ENCODE data around the gene CPNE5. TPM values are rescaled to one million over a fixed set of nuclear protein-coding genes. Genes with fewer than 3 reads are reported as not detected.

Gene CPNE5
- total RNA-seq, 3 donors from 2014 or later = 0.26 to 0.52 (median 0.28) TPM

DNA sequence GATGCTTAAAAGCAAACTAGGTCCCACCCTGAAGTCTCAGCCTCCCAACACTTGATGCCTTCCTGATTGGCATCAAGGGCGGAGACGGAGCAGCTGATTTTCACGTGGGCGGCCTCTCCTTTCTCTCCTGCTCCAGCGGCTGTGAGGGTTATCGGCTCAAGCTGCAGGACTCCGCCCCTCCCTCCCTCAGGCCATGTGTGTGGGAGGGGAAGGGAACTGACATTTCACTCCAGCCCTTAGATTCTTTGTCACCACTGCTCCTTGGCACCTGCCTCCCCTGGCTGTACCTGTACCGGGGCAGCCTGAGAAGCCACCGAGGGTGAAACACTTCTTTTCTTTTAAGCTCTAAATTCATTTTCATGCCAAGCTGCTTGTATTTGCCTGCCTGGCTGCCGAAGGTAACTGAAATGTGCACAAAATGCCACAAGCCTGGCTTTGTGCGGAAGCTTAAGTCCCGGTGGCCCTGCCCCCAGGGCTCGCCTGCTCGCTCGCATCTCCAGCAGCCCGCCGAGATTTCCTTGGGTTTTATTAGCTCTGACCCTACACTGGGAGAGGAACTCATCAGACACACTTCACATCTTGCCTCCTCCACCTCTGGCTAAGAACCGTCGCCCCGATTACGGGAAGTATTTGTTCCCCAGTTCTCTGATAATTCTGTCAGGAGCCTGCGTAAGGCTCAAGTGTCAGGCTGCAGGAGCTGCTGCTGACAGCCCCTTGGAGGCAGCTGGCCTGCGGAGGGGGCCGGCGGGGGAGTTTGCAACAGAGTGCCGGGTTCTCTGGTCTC, 9.6 kb upstream of the CPNE5 start:
- H3K4me1 Mint-ChIP-seq (ENCODE audit: low read depth) = peaks cover 2% of the 10 kb centered on the region
- H3K36me3 Mint-ChIP-seq (ENCODE audit: insufficient read depth) = peaks cover 38% of the 10 kb centered on the region
- H3K4me3 Mint-ChIP-seq = no peak overlapping the region
- no peak for ATAC-seq
- H3K27me3 Mint-ChIP-seq (ENCODE audit: low read depth) = peaks cover 1% of the 10 kb centered on the region
- H3K9me3 Mint-ChIP-seq = peaks cover 10% of the 10 kb centered on the region
- no peak for DNase-seq

DNA sequence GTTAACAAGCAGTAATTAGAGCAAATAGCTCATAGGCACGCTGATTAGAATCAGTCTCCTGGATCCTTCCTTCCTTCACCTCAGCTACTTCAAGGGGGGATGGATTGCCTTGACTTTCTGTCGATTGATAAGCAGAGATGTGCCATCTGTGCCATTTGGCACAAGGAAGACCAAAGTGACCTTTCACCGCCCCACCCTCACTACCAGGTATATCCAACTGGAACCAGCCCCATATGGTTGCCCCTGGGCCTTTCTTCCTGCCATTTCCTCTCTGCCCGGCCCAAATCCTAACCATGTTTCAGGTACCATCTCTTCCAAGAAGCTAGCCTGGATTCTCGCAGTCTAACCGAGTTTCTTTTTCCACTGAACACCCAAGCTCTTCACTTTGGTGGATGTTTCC, 8.7 kb upstream of the CPNE5 start:
- DNase-seq (no peak), ATAC-seq (no peak)
- Mint-ChIP-seq H3K27me3 (ENCODE audit: low read depth) (peaks cover 3% of the 10 kb centered on the region), H3K4me1 (ENCODE audit: low read depth) (peaks cover 2% of the 10 kb centered on the region), H3K9me3 (peaks cover 10% of the 10 kb centered on the region), H3K36me3 (ENCODE audit: insufficient read depth) (peaks cover 30% of the 10 kb centered on the region), H3K4me3 (no peak overlapping the region)

GRCh38 chr6:36847152-36847551, 7.9 kb upstream of the CPNE5 start:
- ATAC-seq (no peak), DNase-seq (no peak)
- Mint-ChIP-seq H3K9me3 (peaks cover 10% of the 10 kb centered on the region), H3K4me3 (no peak overlapping the region), H3K4me1 (ENCODE audit: low read depth) (peaks cover 2% of the 10 kb centered on the region), H3K27me3 (ENCODE audit: low read depth) (peaks cover 3% of the 10 kb centered on the region), H3K36me3 (ENCODE audit: insufficient read depth) (peaks cover 24% of the 10 kb centered on the region)

GRCh38 chr6:36845233-36845632, 6.0 kb upstream of the CPNE5 start:
- Mint-ChIP-seq H3K4me3 (no peak overlapping the region), H3K27me3 (ENCODE audit: low read depth) (peaks cover 10% of the 10 kb centered on the region), H3K9me3 (peaks cover 3% of the 10 kb centered on the region), H3K4me1 (ENCODE audit: low read depth) (peaks cover 7% of the 10 kb centered on the region), H3K36me3 (ENCODE audit: insufficient read depth) (peaks cover 8% of the 10 kb centered on the region)
- DNase-seq (no peak), ATAC-seq (no peak)

DNA sequence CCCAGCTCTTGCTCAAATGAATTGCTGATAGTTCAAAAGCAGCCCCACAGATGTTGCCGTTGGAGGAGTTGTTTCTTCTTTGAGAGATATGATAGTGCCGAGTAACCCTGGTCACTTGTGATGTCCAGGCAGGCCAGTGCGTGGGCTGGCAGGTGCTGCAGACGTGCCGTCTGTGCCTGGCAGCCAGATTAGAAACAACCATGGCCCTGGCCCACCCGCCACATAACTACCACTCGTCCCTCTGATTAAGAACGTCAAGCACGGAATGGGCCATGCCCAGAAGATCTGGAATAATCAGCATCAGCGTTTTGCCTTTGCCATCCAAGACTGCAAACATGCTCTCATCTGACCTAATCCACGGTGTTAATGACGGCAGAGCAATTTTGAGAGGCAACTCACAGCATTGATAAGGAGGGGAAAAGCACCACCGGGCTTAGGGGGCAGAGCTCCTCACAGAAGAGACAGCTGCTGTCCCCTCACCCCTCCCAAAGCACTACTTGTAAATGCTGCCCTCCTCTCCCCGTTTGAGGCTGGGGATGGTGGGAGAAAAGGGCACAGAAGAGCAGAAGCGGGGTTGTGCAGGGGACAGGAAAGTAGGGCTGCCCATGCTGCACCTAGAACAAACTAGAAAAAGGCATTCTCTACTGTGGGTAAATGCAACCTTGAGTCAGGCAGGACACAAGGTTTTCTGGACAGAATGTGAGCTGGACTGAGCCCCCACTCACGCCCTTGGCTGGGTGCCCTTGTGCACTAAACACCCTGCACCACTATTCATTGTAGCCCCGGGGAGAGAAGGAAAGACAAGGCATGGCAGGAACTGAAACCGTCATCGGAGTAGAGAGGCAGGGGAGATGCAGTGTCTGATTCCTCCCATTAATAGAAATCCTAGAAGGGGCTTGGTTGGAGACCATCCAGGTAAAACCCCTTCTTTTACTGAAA, 5.3 kb upstream of the CPNE5 start:
- no peak for DNase-seq
- peaks cover 7% of the 10 kb centered on the region for H3K4me1 Mint-ChIP-seq (ENCODE audit: low read depth)
- ATAC-seq = no peak
- peaks cover 12% of the 10 kb centered on the region for H3K27me3 Mint-ChIP-seq (ENCODE audit: low read depth)
- H3K4me3 Mint-ChIP-seq = no peak overlapping the region
- peaks cover 6% of the 10 kb centered on the region for H3K36me3 Mint-ChIP-seq (ENCODE audit: insufficient read depth)
- no peaks in the 10 kb centered on the region for H3K9me3 Mint-ChIP-seq

DNA sequence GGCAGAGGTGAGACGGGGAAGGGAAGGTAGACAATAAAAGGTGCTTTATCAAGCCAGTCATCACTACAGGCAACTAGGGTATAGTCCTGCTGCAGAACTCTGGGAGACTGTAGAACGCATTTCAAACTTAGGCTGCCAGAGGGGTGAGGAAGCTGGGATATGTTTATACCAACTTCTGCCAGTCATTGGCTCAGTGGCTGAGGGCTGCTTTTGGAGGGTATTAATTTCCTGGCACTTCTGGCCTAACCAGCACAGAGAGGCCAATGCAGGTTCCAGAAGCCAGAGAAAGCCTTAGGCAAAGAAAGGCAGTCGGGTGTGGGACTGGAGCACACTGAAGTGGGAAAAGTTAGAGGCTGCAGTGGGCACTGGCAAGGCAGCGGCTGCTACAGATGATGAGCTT, 3.9 kb upstream of the CPNE5 start:
- no peak for DNase-seq
- H3K9me3 Mint-ChIP-seq = no peaks in the 10 kb centered on the region
- H3K27me3 Mint-ChIP-seq (ENCODE audit: low read depth) = peaks cover 19% of the 10 kb centered on the region
- no peaks in the 10 kb centered on the region for H3K36me3 Mint-ChIP-seq (ENCODE audit: insufficient read depth)
- H3K4me1 Mint-ChIP-seq (ENCODE audit: low read depth) = peaks cover 8% of the 10 kb centered on the region
- no peak overlapping the region for H3K4me3 Mint-ChIP-seq
- no peak for ATAC-seq

GRCh38 chr6:36841756-36842155, 2.5 kb upstream of the CPNE5 start:
- no peaks in the 10 kb centered on the region for H3K36me3 Mint-ChIP-seq (ENCODE audit: insufficient read depth)
- DNase-seq = no peak
- no peaks in the 10 kb centered on the region for H3K9me3 Mint-ChIP-seq
- ATAC-seq = no peak
- H3K27me3 Mint-ChIP-seq (ENCODE audit: low read depth) = peaks cover 29% of the 10 kb centered on the region
- no peak overlapping the region for H3K4me3 Mint-ChIP-seq
- H3K4me1 Mint-ChIP-seq (ENCODE audit: low read depth) = peaks cover 8% of the 10 kb centered on the region

DNA sequence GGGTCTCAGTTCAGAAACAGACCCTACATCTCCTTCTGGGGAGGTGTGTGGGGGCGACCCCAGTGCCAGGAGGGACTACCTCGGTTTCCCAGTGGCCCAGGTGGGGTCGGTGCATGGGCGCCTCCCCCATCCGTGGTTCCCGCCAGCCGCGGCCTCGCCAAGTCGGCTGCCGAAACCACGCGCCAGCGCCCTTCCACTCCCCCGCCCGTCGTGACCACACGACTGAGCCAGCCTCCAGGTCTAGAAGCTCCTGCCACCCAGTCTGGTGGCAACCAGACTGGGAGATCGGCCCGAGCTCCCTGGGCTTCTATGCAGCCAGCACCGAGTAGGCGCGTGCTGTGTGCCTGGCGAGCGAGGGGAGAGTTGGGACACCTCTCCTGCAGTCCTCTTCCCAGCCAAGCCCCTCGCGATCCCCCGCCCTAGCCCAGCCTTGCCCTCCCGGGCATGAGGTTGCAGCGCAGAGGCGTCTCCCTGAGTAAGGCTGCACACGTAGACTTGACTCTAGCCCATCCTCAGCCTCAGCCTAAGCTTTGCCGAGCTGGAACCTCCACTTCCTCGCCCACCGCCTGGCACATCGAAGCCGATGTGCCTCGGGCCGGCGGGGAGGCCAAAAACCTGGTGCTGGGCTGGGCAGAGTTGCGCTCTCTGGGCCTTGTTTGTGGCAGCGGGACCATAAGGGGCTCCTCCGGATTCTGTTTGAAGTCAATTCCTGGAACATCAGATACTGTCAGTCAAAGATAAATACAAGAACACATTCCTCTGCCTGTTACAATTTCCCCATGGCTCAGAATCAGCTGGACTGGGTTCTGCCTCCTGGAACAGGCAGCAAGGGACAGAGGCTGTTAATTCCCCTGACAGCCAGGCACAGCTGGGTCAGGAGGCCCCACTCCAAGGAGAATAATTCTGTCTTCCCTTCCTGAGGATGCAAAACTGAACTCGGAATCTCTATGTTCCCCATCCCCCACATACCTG, 1.5 kb upstream of the CPNE5 start:
- DNase-seq = peak; percentile 15
- Mint-ChIP-seq H3K9me3 (no peaks in the 10 kb centered on the region), H3K4me3 (peak overlapping the region; percentile 76), H3K27me3 (ENCODE audit: low read depth) (peaks cover 29% of the 10 kb centered on the region), H3K4me1 (ENCODE audit: low read depth) (peaks cover 8% of the 10 kb centered on the region), H3K36me3 (ENCODE audit: insufficient read depth) (no peaks in the 10 kb centered on the region)
- ATAC-seq = peak; percentile 43 to 47

DNA sequence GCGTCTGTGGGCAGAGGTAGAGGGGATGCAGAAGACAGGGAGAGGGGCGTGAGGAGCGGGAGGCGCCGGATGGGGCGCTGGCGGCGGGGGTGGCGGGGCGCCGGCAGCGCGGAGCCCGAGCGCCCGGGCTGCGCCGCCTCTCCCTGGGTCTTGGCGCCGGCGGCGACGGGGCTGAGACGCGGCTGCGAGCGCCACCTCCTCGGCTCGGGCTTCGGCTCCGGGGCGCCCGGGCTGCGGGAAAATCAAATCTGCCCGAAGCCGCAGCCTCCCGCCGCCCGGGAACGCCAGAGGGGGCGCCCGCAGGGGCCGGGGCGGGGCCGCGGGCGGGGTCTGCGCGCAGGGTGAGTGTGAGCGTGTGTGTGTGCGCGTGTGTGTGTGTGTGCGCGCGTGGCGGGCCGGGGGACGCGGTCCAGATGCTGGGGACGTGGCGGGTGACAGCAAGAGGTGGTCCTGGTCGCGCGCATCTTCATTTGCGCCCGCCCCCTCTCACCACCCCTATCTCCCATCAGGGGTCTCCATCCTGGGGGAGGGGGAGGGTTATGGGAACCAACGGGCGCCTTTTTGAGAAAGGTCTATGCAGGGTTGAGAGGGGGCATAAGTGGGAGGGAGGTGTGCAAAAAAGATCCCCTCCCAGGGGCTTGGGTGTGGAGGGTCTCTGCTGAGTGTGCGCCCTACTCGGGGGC, 646 bp upstream of the CPNE5 start:
- H3K4me3 Mint-ChIP-seq = peak overlapping the region; percentile 76
- H3K4me1 Mint-ChIP-seq (ENCODE audit: low read depth) = peaks cover 8% of the 10 kb centered on the region
- ATAC-seq = peak; percentile 73 to 75
- H3K27me3 Mint-ChIP-seq (ENCODE audit: low read depth) = peaks cover 29% of the 10 kb centered on the region
- H3K36me3 Mint-ChIP-seq (ENCODE audit: insufficient read depth) = no peaks in the 10 kb centered on the region
- no peaks in the 10 kb centered on the region for H3K9me3 Mint-ChIP-seq
- peak; percentile 39 for DNase-seq

DNA sequence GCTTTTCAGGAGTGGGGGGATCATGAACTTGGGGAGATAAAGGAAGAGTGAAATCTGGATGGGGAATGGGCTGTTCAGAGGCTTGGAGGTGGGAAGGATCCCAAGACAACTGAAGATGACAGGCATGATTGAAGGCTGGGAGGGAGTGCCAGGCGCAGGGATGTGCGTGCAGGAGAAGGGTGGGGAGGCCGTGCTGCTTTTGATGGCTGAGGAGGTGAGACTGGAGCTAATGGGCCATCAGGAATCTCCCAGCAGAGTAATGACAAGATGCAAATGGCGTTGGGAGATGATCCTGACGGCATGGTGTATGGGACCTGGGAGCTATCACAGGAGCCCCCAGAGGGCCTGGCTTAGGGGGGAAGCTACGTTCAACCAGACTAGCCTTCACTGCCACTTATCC, 1.6 kb downstream of the CPNE5 start:
- DNase-seq (no peak), ATAC-seq (no peak)
- Mint-ChIP-seq H3K9me3 (no peaks in the 10 kb centered on the region), H3K4me1 (ENCODE audit: low read depth) (peaks cover 8% of the 10 kb centered on the region), H3K27me3 (ENCODE audit: low read depth) (peaks cover 27% of the 10 kb centered on the region), H3K4me3 (no peak overlapping the region), H3K36me3 (ENCODE audit: insufficient read depth) (no peaks in the 10 kb centered on the region)

GRCh38 chr6:36837022-36837339, 2.3 kb downstream of the CPNE5 start:
- Mint-ChIP-seq H3K4me1 (ENCODE audit: low read depth) (peaks cover 8% of the 10 kb centered on the region), H3K4me3 (no peak overlapping the region), H3K36me3 (ENCODE audit: insufficient read depth) (no peaks in the 10 kb centered on the region), H3K27me3 (ENCODE audit: low read depth) (peaks cover 27% of the 10 kb centered on the region), H3K9me3 (no peaks in the 10 kb centered on the region)
- no peak for DNase-seq
- no peak for ATAC-seq

DNA sequence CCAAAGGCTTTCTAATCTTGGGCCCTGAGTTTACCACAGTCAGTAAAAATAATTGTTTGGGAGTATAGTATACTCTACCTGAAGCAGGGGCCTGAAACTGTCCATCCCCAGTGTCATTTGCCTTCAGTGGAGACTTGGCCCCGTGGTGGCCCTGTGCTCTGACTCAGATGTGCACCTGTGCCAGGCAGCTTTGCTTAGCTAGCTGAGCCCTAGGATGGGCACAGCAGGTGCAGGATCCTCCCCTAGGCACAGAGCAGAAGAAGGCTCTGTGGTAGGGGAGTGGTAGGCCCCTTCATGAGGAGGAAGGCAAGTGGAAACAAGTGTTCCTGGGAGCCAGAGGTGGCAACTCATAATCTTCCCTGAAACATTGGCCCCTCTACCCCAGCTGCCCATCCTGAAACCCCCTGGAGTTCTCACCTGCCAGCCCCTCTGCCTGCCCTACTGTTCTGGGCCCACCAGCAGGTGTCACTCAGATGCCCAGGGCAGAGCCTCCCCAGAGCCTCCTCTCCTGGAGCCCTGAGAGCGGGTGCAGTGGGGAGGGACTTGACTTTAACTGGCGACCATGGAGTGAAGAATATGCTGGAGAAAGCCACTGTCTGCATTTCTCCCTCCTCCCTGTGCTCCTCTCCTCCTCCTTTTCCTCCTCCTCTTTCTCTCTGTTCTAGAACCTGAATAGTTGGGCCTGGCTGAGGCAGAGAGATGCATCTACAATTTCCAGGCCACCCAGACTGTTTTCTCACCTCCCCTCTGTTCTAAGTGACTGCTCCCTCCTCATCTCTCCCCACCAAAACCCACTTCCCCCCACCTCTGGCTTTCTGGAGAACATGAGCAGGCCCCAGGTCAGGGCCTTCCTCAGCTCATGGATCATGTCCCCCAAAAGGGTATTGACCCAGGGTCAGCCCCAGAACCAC, 2.9 kb downstream of the CPNE5 start:
- peaks cover 8% of the 10 kb centered on the region for H3K4me1 Mint-ChIP-seq (ENCODE audit: low read depth)
- H3K36me3 Mint-ChIP-seq (ENCODE audit: insufficient read depth) = no peaks in the 10 kb centered on the region
- ATAC-seq (no peak), DNase-seq (no peak)
- no peaks in the 10 kb centered on the region for H3K9me3 Mint-ChIP-seq
- H3K27me3 Mint-ChIP-seq (ENCODE audit: low read depth) = peaks cover 27% of the 10 kb centered on the region
- H3K4me3 Mint-ChIP-seq = no peak overlapping the region

Data from activated T-cell treated with anti-CD3 and anti-CD28 coated beads, Interleukin-2, amount 50 U/mL, for 4 hours (primary cell).